ENCODE results near the gene TUBB.
"Not testable (repeated sequence)": the region's sequence is repeated elsewhere in the genome, so short reads cannot be mapped to it uniquely, and the experiment has no call there.

The TUBB gene

DNA sequence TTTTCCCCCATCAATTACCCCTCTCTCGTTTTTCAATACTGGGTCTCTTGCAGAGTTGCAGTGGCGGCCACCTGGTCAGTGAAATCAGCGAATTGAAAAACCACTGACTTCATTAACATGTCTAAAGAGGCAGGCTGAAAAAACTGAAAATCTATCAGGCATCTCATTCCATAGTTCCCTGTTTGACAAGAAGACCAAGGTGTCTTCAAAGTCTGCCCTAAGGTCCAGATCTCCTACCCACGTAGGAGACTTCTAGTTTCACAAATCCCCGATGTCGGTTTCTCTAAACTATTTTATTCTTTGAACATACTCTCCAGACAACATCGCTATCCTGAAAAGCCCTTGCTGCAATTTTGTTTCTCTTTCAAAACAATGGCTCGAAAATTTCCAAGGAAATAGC lies 796 bp upstream of the TUBB start:
- DNase-seq (ENCODE audit: low read depth), result no peak

- DNase-seq (ENCODE audit: low read depth), result no peak
These were observed 616 bp downstream of the TUBB start for GRCh38 chr6:30720738-30721197.

DNA sequence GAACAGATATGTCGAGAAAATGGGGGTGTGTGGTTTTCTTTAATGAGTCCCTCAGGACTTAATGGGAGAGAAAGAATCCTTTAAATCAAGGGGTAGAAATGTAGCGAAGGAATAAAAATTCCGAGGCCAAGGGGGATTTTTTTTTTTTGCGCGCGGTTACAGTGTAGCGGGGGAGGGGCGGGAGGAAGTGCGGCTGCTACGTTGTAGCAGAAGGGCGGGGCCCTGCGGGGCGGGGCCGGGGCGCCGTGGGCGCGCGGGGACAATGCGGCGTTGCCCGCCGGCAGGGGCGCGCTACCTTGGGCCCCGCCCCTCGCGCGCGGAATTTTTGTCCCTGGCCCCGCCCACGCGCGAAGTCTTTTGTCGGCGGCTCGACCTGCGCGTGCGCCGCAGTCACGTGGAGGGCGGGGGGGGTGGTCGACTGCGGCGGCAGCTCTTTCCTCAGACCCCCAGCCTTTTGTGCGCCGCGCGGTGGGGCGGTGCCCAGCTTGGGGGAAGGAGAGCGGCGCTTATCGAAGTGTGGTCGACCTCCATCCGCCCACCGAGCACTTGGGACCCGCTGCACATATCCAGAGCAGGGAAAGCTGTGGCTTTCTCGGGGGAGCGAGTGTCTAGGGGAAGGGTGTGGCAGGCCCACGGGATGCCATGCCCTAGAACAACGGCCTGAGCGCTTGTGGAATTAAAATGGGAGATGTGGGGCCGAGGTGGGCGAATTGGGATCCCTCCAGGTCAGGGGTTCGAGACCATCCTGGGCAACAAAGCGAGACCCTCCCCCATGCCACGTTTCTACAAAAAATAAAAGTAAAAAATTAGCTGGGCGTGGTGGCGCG lies 1.3 kb downstream of the TUBB start:
- peak; percentile 89 for DNase-seq (ENCODE audit: low read depth)

- DNase-seq (ENCODE audit: low read depth), result not testable (repeated sequence)
These were observed 1.8 kb downstream of the TUBB start for GRCh38 chr6:30722025-30722279.

DNA sequence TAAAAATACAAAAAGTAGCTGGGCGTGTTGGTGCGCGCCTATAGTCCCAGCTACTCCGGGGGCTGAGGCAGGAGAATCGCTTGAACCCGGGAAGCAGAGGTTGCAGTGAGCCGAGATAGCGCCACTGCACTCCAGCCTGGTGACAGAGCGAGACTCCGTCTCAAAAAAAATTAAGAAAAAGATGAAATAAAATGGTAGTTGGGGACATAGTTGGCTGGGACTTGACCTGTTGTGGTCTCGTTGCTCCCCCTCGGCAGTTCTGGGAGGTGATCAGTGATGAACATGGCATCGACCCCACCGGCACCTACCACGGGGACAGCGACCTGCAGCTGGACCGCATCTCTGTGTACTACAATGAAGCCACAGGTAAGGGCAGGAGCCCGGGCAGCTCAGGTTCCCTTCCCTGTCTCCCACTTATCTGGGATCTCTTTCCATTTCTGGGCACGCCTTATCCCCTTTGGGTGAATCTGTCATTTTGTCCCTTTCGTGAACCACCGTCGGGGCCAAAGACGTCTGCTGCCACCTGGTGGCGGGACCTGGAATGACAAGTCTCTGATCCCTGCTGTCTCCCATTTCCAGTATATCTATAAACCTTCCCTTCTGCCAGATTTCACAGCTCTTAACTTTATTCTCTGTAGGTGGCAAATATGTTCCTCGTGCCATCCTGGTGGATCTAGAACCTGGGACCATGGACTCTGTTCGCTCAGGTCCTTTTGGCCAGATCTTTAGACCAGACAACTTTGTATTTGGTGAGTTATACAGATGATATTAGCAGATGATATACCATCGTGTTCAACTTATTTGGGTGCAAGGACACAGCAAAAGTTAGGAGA lies 2.3 kb downstream of the TUBB start:
- peak; percentile 74 for DNase-seq (ENCODE audit: low read depth)

DNA sequence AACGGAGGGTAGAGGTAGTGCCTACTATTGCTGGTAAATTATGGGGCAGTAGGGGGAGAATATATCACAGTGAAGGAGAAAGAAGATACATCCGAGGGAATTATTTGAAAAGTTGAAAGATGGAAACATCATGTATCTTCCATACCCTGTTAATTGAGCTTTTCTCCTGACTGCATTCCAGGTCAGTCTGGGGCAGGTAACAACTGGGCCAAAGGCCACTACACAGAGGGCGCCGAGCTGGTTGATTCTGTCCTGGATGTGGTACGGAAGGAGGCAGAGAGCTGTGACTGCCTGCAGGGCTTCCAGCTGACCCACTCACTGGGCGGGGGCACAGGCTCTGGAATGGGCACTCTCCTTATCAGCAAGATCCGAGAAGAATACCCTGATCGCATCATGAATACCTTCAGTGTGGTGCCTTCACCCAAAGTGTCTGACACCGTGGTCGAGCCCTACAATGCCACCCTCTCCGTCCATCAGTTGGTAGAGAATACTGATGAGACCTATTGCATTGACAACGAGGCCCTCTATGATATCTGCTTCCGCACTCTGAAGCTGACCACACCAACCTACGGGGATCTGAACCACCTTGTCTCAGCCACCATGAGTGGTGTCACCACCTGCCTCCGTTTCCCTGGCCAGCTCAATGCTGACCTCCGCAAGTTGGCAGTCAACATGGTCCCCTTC lies 3.1 kb downstream of the TUBB start:
- DNase-seq (ENCODE audit: low read depth), result not testable (repeated sequence)

DNA sequence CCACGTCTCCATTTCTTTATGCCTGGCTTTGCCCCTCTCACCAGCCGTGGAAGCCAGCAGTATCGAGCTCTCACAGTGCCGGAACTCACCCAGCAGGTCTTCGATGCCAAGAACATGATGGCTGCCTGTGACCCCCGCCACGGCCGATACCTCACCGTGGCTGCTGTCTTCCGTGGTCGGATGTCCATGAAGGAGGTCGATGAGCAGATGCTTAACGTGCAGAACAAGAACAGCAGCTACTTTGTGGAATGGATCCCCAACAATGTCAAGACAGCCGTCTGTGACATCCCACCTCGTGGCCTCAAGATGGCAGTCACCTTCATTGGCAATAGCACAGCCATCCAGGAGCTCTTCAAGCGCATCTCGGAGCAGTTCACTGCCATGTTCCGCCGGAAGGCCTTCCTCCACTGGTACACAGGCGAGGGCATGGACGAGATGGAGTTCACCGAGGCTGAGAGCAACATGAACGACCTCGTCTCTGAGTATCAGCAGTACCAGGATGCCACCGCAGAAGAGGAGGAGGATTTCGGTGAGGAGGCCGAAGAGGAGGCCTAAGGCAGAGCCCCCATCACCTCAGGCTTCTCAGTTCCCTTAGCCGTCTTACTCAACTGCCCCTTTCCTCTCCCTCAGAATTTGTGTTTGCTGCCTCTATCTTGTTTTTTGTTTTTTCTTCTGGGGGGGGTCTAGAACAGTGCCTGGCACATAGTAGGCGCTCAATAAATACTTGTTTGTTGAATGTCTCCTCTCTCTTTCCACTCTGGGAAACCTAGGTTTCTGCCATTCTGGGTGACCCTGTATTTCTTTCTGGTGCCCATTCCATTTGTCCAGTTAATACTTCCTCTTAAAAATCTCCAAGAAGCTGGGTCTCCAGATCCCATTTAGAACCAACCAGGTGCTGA lies 3.9 kb downstream of the TUBB start:
- not testable (repeated sequence) for DNase-seq (ENCODE audit: low read depth)

- no peak for DNase-seq (ENCODE audit: low read depth)
These were observed 4.9 kb downstream of the TUBB start for GRCh38 chr6:30724906-30725667.

- DNase-seq (ENCODE audit: low read depth), result no peak
These were observed 5.8 kb downstream of the TUBB start for GRCh38 chr6:30725713-30726505.

DNA sequence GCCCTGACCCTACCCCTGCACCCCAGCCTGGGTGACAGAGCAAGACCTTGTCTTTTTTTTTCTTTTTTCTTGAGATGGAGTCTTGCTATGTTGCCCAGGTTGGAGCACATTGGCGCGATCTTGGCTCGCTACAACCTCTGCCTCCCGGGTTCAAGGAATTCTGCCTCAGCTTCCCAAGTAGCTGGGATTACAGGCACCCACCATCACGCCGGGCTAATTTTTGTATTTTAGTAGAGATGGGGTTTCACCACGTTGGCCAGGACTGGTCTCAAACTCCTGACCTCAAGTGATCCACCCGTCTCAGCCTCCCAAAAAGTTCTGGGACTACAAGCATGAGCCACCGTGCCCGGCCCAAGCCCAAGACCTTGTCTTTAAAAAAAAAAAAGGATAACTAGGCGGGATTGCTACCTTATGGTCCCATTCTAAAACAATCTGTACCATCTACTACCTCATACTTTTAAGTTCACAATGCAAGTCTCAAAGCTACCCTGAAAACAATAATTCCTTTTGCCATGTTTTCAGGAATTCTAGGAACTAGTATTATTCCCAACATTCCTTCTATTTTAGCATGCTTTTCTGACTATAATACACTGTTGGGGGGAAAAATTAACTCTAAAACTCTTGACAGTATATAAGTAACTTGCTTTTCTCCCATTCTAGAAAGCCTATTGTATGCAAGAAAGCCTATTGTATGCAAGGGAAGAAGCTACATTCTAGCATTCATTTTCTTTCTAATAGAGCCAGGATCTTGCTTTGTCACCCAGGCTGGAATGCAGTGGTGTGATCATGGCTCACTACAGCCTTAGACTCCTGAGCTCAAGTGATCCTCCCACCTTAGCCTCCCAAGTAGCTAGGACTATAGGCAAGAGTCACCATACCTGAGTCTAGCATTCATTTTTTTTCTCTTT lies 6.6 kb downstream of the TUBB start:
- DNase-seq (ENCODE audit: low read depth), result no peak

DNA sequence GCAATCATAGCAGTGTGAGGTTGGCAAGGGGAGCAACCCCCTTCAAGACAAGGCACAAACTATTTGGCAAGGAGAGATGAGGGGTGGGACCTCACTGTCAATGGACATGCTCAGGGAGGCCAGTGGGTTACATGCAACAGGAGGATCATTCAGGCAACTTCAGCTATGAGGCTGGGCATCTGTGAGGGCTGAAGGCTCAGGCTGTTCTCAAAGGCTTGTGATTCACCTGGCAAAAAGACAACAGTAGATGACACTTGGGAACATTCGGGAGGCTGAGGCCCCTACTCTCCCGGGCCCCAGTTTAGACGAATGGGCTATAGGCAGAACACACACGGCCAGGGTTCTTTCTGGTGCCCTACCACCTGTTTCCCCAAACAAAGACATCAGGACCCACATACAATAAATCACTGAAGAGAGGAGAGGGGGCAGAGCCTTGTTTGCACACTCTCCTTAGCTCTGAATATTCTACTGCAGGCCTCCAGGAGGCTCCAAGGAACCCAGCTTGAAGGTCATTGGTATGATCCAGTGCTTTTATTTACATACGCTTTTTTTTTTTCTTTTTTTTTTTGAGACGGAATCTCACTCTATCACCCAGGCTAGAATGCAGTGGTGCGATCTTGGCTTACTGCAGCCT lies 7.9 kb downstream of the TUBB start:
- no peak for DNase-seq (ENCODE audit: low read depth)

DNA sequence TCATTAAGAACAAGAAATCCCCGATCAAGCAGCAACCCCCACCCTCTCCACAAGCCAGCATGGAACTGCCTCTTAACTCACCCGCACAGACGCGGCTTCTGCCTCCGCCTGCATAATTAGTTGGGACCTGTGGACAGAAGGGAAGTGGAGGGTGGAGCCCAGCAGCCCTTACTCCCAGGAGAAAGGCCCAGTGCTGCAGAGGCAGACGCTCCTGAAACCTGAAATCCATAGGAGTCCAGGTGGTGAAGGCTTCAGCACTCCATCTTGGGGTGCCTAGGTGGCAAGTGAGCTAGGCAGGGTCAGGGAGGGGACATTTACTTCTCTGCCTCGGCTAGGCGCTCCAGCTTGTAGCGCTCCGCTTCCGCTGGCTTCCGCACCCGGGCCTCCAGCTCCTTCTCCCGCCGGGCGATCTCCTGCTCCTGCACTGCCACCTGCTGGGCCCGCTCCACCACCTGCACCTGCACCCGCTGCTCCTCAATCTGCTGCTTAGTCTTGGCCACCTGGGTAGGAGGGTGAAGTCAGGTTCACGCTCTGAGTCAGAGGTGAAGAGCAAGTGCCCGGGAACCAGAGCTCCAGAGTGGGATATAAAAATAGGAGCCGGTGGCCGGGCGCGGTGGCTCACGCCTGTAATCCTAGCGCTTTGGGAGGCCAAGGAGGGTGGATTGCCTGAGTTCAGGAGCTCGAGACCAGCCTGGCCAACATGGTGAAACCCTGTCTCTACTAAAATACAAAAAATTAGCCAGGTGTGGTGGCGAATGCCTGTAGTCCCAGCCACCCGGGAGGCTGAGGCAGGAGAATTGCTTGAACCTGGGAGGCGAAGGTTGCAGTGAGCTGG lies 10.7 kb downstream of the TUBB start:
- peak; percentile 67 for DNase-seq (ENCODE audit: low read depth)

- no peak for DNase-seq (ENCODE audit: low read depth)
These were observed 12.2 kb downstream of the TUBB start for GRCh38 chr6:30732237-30732943.

DNA sequence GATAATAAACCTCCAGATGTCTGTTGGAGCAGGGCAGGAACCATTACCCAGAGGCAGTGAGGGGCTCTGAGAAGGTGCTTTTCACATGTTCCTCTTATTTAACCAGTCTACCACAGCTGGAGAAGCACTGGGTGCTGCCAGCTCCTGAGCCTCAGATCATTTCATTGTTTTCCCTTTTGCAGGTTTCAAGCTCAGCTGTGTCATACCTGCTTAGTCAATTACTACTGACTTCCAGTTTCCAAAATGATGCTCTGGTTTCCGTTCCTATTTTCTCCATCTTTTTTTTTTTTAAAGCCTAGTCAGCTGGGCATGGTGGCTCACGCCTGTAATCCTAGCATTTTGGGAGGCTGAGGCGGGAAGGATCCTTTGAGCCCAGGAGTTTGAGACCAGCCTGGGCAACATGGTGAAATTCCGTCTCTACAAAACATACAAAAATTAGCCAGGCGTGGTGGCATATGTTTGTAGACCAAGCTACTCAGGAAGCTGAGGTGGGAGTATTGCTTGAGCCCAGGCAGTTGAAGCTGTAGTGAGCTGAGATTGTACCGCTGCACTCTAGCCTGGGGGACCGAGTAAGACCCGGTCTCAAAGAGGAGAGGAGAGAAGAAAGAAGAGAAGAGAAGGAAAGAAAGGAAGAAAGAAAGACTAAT lies 15.6 kb downstream of the TUBB start:
- no peak for DNase-seq (ENCODE audit: low read depth)

DNA sequence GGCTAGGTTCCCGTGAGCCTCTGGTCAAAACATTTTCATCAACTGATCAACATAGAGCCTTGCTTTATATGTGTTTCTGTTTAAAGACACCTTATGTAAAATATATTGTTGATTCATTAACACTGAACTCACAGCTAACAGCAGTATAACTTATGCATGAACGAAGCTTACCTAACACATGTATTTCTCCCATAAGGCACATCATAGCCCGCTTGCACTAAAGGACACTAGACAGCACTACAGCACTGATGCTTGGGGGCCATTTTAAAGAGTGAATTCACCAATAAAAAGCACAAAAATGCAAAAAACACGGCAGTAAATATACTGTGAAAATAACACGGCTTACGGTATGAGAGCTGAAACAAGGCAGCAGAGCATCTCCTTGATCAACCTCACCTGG lies 18.4 kb downstream of the TUBB start:
- no peak for DNase-seq (ENCODE audit: low read depth)

GRCh38 chr6:30740540-30740870 lies 20.4 kb downstream of the TUBB start:
- no peak for DNase-seq (ENCODE audit: low read depth)
